Kasumi-1 (cell line): Measurements from ENCODE around the gene KCTD6.
A peak's percentile ranks its signal among the peaks of the same experiment; 100 is the strongest.

ENCODE experiments used
- DNase-seq, 2 experiments: peaks; one replicate each; lab custom pipeline; 2025; lab: John Stamatoyannopoulos, UW

Gene KCTD6

DNA sequence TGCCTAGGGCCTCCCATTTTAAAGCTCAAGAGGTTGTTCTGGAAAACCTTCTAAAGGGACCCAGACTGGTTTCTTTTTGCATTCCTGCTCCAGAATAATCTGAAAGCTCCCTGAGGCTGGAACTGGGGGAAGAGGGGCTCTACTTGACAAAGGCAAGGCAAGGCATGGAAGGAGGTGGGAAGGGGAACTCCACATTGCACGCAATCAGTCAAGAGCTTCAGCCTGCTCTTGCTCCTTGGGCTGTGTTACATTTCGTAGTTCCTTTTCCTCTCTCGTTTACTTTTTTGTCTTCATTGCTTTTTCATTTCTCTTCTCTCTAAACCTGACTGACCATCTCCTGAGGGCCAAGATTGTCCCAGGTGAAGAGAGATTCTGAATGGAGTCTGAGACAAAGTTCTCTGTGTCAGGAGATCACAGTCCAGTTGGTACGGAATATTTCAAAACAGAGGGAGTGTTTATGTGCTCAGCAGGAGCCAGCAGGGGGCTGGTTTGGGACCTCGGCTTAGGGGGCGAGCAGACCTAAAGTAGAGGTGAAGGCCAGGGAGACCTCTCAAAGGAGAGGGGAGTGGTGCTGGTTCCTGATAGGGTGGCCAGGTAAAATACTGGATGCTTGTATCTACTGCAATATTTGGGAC, 6.0 kb upstream of the KCTD6 start:
- no peak for DNase-seq

DNA sequence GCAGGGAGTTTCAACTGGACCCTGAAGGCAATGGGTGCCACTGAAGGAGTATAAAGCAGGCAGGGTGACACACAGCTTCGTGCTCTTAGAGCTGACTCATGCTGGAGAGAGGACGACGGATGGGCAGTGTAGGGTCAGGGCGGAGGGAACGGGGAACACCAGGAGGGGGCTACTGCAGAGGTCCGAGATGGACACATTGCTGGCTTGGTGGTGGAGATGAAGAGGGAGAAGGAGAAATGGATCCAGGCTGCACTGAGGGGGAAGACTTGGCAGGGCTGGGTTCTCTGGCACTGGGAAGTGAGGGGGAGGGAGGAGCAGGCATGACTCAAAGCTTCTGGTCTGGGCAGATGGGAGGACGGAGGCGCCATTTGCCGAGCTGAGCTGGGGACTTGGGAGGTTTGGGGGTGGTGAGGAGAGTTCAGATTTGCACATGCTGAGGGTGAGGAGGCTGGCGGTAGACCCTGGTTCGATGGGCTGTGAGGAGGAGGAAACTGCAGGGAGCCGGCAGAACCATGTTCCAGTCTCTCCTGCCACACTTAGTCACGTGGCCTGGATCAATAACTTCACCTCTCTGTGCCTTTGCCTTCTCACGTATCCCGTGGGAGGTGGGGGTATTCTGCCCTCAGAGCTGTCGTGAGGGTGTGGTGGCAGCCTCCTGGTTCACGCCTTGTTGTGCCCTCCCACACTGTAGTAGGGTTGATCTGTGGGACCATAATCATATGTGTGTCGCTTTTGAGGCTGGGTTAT, 4.6 kb upstream of the KCTD6 start:
- DNase-seq: no peak

DNA sequence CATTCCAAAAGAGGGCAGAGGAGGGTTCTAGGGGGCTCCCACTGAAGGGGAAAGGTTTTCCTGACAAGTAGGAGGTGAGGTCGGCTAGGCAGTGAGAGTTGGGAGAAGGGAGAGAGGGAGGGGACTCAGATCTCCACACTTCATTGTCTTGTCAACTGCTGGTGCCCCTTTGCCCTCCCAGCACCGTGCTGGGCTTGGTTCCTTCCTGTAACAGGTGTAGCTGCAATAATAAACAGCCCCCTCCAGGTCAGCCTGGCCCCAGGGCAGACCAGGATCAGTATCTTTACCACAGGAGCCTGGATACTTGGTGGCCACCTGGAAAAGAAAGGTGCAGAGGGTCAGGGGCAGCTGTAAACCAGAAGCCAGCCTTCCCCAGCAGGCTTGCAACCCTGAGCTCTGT, 2.9 kb upstream of the KCTD6 start:
- DNase-seq: no peak

DNA sequence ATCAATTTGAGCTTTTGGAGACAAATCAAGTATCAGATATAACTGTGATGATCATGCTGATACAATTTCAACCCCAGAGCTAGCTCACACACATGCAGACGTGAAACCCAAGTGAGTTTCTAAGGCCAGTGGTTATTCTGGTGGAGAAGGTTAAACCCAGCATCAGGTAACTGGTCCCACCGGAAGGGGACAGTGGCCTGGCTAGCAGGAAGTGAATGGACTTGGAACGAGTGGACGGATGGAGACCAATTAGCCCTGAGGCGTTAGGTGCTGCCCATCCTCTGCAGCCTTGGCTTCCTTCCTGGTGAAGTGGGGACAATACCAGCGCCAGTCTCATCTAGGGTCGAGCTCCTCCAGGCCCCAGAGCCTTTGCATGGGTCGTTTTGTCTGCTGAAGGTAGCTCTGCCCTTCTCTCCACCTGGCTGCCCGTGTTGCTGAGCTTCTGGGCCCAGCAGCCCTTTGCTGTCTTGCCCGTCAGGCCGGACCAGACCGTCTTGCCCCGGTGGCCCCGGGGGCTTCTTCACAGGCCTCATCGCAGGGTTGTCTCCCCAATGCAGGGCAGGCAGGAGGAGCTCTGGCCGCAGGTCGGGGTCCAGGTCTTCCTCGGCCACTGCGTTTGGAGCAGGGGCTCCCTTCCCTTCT, 915 bp upstream of the KCTD6 start:
- DNase-seq: no peak

GRCh38 chr3:58492494-58492905, 604 bp downstream of the KCTD6 start:
- no peak for DNase-seq

DNA sequence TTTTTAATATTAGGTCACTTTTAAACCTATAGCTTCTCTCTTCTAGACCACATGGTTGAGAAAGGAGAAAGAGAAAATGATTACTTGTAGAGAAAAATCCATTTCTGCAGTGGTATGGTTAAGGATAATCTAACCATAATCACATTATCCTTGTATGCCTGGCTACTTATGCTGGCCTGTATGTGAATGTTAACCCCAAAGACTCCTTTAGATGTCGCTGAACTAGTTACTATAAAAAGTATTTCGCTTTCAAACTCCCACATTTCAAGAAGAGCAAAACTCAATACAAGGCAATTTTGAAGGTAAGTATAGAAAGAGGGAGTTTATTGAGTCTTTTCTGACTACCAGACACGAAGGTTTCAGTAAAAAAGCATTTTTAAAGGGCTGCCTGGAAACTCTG, 2.2 kb downstream of the KCTD6 start:
- DNase-seq: no peak

DNA sequence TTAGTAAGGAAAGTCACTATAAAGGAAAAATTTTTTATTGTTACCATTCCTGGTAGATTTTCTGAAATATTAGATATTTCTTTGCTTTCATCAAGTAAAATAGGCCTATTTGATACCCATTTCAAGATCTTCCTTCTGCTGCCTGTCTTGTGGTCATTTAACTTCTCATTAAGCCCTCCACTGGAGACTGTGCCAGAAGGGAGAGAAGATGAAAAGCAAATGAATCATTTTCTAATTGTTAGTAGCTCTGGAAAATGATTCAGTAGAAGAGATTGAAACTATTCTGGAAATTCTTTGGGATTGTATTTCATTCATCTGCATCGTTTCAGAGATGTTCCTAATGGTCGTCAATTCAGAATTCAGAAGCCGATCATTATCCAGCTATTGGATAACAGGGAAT, 3.2 kb downstream of the KCTD6 start:
- no peak for DNase-seq

DNA sequence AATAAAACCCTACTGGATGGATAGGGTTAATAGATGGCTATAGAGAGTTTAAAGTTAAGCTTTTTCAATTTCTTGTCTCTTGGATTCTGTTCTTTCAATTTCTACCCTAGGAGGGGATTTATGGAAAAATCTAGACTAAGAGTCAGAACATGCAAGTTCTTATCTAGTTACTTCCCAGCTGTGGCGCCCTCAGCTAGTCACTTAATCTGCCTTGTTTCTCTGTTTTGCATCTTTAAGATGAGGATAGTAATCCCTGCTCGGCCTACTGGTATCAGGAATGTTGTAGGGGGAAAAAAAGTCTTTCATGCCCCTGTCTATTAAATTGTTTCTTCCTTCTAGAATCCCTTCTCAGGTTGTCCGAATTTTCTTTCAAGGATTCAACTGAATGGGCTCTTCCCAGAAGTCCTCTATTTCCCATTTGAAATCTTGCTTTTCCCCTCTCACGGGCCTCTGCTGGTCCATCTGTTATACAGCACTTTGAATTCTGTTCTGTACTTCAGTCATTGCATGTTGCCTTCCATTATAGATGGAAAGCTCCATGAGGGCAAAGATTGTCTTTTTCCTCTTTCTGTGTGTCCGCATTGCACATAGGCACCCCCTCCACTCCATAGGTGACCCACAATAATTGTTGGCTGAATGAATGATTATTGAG, 4.4 kb downstream of the KCTD6 start:
- no peak for DNase-seq

- no peak for DNase-seq
These were observed 5.2 kb downstream of the KCTD6 start for GRCh38 chr3:58497097-58497496.

DNA sequence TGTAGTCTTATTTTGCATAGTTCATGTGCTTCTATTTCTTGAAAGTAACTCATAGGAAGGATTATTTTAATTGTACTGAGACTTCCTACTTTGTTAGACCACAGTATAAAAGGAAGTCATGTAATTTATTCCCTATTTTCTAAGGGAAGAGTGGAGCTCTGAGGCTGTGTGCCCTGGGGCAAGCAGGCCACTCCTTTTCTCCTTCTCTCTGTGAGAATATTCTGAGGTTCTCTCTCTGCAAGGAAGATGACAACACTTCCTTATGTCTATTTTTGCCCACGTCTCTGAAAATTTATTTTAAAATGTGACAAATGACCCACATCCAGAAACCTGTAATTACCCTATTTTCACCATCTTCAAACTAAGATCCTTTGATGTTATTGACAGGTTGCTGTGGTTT, 11.0 kb downstream of the KCTD6 start:
- peak; percentile 17 to 28 for DNase-seq

DNA sequence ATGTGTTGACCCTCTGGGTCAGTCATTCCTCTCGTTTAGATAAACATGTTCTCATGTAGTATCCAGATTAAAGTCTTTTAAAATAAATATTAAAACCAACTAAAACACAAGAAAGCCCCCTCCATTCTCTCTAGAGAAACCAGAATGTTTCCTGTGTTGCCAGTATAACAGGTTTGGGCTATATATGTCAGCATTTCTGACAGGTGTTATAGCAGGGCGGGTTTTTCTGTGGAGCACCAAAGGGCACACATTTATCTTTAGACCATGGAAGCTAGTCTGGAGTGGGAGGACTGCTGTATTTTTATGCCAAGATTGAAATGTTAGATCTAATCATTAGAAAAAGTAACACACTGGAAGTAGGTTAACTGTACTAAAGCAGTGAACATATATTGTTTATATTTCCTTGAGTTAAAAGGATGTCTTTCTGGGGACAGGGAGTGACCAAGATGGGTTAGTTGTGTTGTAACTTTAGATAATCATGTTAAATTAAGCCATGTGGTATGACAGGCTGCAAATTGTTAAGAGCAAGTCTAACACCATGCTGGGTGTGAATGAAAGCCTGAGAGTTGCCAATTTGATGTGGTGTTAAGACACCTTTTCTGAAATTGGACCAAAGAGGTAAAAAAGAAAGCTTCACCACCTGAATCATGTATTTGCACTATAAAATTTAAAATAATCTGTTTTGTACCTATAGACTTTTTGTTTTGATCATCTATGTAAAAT, 15.6 kb downstream of the KCTD6 start:
- DNase-seq: no peak

- DNase-seq: no peak
These were observed 16.5 kb downstream of the KCTD6 start for GRCh38 chr3:58508437-58508836.

GRCh38 chr3:58514405-58514804, 22.5 kb downstream of the KCTD6 start:
- DNase-seq: no peak

DNA sequence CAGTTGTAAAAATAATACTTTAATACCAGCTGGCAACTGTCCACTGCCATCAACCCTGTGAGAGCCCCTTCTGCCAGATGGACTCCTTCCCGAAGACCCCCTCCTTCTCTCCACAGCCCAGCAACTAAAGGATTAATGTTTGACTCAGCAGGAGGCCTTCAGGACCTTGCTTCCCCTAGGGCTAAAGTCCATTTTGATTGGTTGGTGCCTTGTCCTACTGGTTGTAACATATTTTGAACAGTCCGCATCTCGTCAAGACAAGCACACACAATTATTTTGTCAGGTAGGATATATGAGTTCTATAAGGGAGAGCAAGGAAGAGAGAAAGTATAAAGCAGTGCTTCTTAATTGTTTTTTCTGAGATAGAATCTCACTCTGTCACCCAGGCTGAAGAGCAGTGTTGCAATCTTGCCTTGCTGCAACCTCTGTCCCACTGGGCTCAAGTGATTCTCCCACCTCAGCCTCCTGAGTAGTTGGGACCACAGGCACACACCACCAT, 26.4 kb downstream of the KCTD6 start:
- DNase-seq: no peak

DNA sequence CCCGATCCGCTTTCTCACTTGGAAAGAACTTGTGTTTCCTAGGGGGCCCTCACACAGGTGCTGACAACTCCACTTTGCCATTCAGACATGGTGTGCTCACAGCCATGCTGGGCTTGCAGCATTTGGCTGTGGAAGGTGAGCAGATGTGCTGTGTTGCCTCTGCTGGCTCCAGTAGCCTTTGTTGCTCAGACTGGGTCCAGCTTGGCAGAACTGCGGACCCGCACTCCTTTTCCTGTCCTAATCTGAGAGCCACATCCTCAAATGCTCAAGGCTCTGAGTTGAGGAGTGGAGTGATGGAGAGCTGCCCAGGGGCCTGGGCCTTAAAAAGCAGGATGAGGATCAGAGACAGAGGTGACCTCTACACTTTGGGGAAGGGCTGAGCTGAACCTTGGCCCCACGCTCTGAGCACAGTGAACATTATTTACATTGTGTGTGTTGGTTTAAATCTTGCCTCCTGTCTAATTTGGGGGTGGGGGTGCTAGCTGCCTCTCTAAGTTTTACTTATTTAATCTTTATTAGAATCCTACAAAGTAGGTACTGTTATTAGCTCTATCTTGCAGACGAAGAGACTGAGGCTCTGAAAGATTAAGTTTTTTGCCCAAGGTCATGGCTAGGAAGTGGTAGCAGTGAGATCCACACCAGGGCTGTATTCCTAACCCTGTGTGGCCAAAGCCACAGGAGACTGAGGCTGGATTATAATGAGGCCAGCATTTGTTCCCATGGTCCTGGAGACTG, 27.9 kb downstream of the KCTD6 start:
- no peak for DNase-seq

DNA sequence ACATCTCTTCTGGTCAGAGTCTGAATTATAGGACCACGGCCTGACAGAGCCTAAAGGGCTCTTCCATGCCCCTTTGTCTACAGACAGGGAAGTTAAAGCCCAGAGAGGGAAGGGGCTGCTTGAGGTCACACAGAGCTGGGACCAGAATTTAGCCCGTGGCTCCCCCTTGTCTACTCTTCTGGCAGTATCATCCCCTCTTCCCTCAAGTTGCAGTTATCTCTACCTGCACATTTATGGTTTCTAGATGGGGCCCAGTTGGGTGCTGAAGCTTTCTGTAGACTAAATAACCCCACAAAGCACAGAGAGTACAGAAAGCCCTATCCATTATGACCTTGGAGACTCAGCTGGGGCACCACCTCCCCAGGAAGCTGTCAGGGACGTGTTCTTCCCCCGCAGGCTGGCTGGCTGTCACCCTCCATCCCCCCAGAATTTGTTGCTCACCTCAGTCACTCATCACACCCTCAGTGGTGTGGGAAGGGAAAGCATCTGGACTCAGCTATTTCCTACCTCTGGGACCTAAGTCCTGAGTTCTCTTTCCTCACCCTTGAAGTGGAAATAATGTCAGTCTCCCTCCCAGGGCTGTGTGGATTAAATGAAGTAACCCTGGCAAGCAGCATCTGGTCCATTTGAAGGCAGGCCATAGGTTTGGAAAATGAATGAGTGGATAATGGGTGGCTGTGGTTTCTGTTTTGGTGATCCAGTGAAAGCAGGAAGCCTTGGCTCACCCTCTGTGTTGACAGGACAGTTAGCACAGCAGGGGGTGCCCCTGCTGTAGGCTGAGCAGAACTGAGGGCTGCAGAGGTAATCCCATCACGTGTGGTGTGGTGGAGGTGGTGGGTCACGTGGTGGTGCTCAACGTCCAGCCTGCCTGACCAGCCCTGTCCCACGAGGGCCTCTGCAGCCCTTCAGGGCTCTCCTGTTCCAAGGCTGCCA, 28.8 kb downstream of the KCTD6 start:
- DNase-seq: no peak

DNA sequence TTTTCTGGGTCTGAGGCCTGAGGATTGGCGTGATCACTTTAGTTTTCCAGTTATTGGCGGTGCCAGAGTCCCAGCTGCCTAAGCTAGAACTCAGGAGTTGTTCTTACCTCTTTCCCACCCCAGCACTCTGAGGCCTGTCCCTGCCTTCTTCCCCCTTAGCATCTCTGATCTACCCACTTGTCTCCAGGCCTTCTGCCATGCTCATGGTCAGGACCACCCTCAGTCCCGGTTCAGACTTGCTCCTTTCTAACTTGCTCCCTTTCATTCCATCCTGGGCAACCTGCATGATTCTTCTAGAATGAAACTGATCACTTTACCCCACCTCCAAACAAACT, 29.4 kb downstream of the KCTD6 start:
- DNase-seq: no peak

DNA sequence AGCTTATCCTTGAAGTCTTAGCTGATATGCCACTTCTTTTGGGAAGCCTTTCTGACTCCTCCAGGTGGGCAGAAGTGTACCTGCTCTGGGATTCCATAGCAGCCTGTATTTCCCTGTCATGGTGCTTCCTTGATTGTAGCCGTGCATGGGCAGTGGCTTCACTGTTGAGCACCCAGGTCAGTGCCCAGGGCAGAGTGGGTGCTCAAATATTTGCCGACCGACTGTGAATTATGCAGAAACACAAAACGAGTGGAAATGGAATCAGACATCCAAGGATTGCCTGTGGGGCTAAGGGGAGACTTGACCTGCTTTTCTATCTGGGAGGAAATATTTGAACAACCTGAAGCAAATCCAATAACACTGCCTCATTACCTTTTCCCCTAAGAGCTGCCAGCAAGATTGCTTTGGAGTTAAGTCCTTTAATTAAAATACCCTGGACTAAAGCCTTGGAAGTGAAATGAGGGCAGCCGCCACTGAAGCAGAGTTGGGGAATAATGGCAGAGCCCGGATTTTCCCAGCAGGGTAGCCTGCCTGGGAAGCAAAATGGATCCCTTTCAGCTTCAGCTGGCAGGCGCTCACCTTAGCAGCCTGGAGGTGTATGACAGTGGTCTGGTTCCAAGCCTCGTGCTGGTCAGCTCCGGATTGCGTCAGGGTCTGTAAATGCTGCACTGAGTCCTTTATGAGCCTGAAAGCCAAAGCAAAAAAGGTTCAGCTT, 30.2 kb downstream of the KCTD6 start:
- DNase-seq: no peak

DNA sequence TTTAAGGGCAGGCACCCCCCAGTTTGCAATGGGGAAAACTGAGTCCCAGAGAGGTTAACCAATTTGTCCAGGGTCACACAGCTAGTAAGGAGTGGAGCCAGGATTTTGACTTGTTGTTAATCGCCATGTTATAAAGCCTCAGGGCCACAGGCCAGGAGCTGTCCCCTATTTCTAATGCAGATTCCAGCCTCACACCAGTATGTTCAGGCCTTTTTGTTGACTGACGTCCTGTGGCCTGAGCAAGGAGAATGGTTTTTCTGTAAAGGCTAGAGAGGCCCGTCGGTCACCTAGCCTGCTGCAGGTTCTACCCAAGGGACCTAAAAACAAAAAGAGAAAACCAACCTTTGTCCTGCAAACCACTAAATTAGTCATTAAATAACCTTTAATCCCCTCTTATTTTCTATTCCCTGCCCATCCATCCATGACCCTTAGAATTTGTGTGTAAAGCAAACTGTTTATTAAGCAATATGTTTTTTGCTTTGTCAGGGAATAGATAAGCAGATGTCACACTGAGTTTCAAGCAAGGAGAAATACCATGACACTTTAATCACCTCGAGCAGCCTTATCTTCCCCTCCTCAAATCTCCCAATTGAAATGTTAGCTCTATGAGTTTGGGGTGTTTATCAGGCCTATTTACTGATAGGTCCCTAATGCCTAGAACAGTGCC, 31.0 kb downstream of the KCTD6 start:
- no peak for DNase-seq
